NCI-H1048 (cell line): ENCODE results near the gene ATF7IP.

ENCODE experiments used
- DNase-seq: peaks from one replicate; lab custom pipeline; 2025; lab: John Stamatoyannopoulos, UW

The ATF7IP gene

GRCh38 chr12:14418451-14418890, 53.0 kb downstream of the ATF7IP start:
- DNase-seq = peak; percentile 63

GRCh38 chr12:14422516-14423230, 57.2 kb downstream of the ATF7IP start:
- DNase-seq = no peak

DNA sequence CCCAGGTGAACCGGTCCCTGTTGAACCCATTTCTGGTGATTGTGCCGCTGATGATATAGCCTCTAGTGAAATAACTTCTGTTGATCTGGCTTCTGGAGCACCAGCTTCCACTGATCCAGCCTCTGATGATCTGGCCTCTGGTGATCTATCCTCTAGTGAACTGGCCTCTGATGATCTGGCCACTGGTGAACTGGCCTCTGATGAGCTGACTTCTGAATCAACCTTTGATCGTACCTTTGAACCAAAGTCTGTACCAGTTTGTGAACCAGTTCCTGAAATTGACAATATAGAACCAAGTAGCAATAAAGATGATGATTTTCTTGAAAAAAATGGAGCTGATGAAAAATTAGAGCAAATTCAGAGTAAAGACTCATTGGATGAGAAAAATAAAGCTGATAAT, 59.1 kb downstream of the ATF7IP start:
- no peak for DNase-seq

- DNase-seq = no peak
Observed at GRCh38 chr12:14426792-14427191, 61.3 kb downstream of the ATF7IP start.

DNA sequence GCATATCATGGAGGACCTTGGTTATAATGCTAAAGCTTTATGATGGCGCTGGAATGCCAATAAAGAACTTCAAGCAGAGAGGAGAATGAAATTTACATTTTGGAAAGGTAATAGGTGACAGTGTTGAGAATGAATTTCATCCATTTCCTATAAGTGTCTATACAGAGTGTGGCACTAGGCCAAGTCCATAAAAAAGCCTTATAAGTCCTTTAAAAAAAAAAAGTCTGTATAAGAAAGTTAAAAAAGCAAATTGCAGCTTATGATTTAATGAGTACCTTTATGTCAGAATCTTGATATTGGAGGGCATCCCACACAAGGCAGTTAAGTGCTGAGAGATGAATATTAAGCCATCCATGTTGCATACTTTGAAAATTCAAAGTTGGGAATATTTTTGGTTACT, 62.4 kb downstream of the ATF7IP start:
- DNase-seq = no peak

- DNase-seq = no peak
Observed at GRCh38 chr12:14430394-14430986, 65.0 kb downstream of the ATF7IP start.

DNA sequence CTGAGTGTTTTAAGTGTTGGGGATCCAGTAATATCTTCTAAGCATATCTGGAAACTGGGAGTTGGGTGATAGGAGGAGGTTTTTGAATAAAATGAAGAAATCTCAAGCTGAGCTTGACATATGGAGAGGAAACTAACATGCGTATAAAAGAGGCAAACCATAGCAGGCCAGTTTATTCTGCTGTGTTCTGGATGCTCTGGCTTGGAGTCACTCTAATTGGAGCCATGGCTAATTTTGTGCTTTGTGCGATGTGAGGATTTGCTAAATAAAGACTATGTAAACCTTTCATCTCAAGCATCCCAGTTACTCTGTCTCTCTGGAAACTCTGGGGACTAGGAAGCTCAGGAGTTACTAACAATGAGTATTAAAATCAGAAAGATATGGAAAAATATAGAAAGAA, 66.5 kb downstream of the ATF7IP start:
- no peak for DNase-seq

- DNase-seq = no peak
Observed at GRCh38 chr12:14435627-14436026, 70.1 kb downstream of the ATF7IP start.

DNA sequence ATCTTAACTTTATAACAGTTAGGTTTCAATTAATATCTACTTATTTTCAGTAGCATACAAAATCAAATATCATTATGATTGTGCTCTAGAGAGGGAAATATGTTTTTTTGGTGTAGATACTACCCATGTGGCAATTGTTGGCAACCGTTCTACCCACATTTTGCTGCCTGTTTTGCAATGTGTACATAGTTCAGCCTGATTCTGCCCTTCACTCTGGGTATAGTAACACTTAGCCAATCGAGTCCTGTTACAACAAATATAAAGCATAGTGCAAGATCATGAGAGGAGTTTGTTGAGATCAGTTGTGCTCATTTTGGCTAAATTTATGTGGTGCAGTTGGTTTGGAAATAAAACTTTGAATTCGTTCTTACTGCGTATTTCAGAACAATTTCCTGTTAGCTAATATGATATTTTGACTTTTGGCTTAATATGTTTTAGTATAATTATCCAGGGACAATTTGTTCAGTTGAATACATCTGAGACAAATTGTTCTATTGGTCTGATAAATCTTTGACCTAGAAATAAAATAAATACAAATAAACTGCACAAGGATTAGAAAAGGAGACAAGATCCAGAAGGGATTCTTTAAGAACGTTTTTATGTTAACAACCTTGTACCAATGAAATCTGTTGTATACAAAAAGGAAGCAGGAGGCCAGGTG, 76.9 kb downstream of the ATF7IP start:
- no peak for DNase-seq

DNA sequence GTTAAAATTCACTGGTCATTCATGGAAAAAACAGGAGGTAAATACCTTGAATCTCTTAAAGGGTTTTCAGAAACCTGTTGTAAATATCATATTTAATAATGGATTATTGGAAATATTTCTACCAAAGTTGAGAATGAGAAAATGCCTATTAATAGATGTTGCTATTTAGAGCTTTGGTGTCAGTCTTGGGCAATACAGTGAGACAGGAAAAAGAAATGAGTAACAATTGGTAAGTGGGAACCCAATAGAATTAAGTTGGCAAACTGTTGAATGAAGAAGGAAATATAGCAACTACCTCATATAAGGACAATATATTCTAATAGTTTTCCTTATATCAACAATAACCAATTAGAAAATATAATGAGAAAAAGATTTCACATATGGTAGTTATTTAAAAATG, 78.0 kb downstream of the ATF7IP start:
- DNase-seq = no peak

- no peak for DNase-seq
Observed at GRCh38 chr12:14450479-14450878, 85.0 kb downstream of the ATF7IP start.

DNA sequence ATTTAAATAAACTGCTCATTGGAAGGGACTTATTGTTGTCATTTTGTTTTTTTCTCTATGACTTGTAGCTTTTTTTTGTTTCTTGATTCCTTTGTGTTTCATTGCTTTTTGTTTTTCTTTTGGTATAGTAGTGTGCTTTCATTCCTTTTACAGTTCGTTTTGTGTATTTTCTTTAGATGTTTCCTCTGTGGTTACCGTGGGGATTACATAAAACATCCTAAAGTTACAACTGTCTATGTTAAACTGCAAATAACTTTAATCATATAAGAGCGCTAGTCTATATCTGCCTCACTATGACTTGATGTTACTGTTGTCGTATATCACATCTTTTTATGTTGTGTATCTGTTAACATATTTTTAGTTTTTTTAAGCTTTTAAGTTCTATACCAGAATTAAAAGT, 86.9 kb downstream of the ATF7IP start:
- DNase-seq = no peak

DNA sequence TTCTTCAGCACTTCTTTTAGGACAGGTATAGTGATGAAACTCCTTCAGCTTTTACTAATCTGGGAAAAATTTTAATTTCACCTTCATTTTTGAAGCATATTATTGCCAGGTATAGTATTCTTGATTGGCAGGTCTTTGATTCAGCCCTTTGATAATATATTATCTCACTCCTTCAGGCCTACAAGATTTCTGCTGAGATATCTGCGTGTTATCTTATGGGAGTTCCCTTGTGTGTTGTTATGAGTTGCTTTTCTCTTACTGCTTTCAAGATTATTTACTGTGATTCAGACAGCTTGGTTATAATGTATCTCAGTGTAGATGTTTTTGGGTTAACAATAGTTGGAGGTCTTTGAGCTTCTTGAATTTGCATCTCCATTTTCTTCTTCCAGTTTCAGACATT, 87.4 kb downstream of the ATF7IP start:
- DNase-seq = no peak

- DNase-seq = no peak
Observed at GRCh38 chr12:14454098-14454907, 88.8 kb downstream of the ATF7IP start.

GRCh38 chr12:14460212-14460841, 94.8 kb downstream of the ATF7IP start:
- DNase-seq = no peak

DNA sequence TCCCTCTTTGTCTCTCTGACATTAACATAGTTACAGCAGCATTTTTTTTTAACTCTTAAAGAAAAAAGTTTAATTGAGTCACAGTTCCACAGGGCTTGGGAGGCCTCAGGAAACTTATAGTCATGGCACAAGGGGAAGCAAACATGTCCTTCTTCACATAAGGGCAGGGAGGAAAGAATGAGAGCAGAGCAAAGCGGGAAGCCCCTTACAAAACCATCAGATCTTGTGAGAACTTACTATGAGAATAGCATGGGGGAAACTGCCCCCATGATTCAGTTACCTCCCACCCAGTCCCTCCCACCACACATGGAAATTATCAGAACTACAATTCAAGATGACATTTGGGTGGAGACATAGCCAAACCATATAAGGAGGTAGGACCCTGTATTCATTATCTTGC, 106.0 kb downstream of the ATF7IP start:
- DNase-seq = no peak

DNA sequence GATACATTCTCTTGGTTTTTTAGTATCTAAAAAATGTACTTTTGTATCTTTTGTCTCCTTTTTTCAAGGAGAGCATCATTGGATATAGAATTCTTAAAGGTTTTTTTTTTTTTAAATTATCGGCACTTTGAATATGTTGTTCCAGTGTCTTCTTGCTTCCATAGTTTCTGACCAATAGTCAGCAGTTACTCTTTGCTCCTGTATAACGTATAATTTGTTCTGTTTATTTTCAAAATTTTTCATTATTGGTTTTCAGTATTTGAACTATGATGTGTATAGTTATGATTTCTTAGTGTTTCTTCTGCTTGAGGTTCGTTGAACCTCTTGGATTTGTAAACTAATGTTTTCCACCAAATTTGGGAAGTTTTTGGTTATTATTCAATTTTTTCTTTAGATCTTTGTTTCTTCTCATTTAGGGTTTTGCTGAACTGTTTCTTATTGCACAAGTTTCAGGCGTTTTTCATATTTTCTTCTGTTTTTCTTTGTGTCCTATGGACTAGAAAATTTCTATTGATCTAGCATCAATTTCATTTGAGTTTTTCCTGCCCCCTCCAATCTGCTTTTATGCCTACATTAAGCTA, 108.3 kb downstream of the ATF7IP start:
- no peak for DNase-seq

DNA sequence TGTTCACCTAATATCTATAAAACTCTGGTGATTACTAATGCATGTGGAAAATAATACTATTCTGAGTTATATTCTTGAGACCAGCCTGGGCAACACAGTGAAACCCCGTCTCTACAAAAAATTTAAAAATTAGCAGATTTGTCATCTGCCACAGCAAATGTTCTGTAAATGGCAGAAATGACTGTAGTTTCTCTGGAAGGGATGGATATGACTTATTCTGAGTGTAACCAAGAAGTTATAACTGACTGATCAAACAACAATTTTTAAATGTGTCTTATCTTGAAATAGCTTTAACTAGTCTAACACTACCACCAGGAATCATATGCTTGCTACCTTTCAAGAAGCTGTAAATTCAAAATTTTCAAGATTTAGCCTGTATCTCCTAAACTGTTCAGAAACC, 113.5 kb downstream of the ATF7IP start:
- DNase-seq = no peak

GRCh38 chr12:14481201-14481600, 115.7 kb downstream of the ATF7IP start:
- no peak for DNase-seq

GRCh38 chr12:14482361-14482760, 116.9 kb downstream of the ATF7IP start:
- DNase-seq = no peak

- DNase-seq = no peak
Observed at GRCh38 chr12:14482886-14483285, 117.4 kb downstream of the ATF7IP start.

- DNase-seq = no peak
Observed at GRCh38 chr12:14495326-14495725, 129.8 kb downstream of the ATF7IP start.
